Stimulated activated effector memory CD8-positive, alpha-beta T cell treated with anti-CD3 and anti-CD28 coated beads, Interleukin-12 subunit alpha, Interleukin-12 subunit beta, amount 100 ng/mL, for 72 hours (primary cell): ENCODE results near the gene NCAPH2.

Experiments used
- ATAC-seq: fragments of 150-1000 bp; cut with Tn5 transposase; 2 replicates; pipeline ENCODE4 v1.10.0; 2021
- DNase-seq, 2 donors: peaks; one replicate each; pipeline ENCODE4 v3.0.0; 2021 to 2022; ENCODE audit warnings: low spot score in 2 of 2
- H3K27ac Mint-ChIP-seq: one replicate; pipeline ENCODE4 v1.8.0; 2022; ENCODE audit warnings: mild to moderate bottlenecking, mixed read lengths
- H3K36me3 Mint-ChIP-seq: one replicate; pipeline ENCODE4 v1.8.0; 2022; ENCODE audit warnings: mild to moderate bottlenecking, mixed read lengths
- H3K4me1 Mint-ChIP-seq: one replicate; pipeline ENCODE4 v1.8.0; 2022; ENCODE audit warnings: mixed read lengths
- H3K4me3 Mint-ChIP-seq: one replicate; pipeline ENCODE4 v1.8.0; 2022; ENCODE audit warnings: mild to moderate bottlenecking, mixed read lengths
- H3K9me3 Mint-ChIP-seq: one replicate; pipeline ENCODE4 v1.8.0; 2022; ENCODE audit warnings: mixed read lengths

Gene NCAPH2

DNA sequence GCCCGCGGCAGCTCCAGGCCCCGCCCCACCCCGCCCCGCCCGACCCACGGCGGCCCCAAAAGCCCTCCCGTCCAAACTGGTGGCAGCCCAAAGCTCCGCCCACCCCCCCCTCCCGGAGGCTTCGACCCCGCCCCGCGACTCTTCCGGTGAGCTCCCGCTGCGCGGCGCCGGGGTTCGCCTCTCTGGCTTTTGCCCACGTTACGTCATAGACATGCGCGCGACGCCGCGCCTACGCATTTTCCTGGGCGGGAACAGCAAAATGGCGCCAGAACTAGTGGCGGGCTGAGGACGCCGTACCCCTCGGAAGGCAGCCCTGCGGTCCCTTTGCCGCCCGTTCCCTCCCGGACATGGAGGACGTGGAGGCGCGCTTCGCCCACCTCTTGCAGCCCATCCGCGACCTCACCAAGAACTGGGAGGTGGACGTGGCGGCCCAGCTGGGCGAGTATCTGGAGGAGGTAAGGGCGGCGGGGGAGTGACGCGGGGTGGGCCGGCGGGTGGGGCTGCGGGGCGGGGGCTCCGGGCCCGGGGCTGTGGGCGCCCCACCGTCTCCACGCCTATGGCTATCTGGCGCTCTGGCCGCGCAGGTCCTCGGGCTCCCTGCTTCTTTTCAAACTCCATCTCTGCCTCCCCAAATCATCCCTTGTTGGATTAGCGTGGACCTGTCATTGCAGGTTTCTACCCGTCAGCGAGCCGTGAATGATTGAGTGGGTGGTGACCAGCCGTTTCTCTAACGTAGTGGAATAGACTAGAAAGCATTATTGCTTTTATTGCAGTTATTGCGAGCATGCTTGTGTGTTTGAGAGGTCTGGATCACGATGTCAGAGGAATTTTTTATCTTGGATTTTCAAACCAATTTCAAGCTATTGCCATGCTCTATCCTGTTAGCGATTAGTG lies at the start of gene NCAPH2:
Gene NCAPH2, plus strand, starts transcription at position 234 of the 894 bp plus-strand sequence. Its CDS starts 114 bp downstream, at position 348.
- DNase-seq: peak; percentile 99
- Mint-ChIP-seq H3K9me3 (no peaks in the 10 kb centered on the region), H3K4me1 (peaks cover 27% of the 10 kb centered on the region), H3K4me3 (peak within 1 kb of the TSS; percentile 96), H3K36me3 (peaks cover 64% of the 10 kb centered on the region), H3K27ac (peak within 1 kb of the TSS; percentile 97)
- peak; percentile 75 for ATAC-seq

DNA sequence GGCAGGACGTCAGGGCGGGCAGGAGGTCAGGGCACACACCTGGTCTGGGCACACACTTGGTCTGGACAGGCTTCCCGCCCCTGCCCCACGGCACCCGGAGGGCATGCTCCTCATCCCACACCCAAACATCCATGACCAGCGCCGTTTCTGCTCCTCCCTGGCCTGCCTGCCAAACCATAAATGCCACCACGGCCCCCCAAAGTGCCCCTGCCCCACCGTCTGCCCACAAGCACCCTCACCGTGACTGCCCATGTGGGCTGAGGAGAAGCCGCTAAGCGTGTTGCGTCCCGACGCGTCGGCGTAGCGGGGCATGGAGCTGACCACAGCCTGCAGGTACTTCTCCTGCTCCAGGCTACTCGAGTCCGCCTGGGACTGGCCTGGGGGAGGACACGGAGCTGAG lies 49.0 kb upstream of the NCAPH2 start:
- no peak for ATAC-seq
- H3K27ac Mint-ChIP-seq: no peak overlapping the region
- no peak overlapping the region for H3K4me3 Mint-ChIP-seq
- H3K9me3 Mint-ChIP-seq: no peaks in the 10 kb centered on the region
- no peak for DNase-seq
- H3K4me1 Mint-ChIP-seq: peaks cover 24% of the 10 kb centered on the region
- peaks cover 74% of the 10 kb centered on the region for H3K36me3 Mint-ChIP-seq

GRCh38 chr22:50459496-50460140 lies 48.4 kb upstream of the NCAPH2 start:
- ATAC-seq (no peak), DNase-seq (no peak)
- no peak overlapping the region for H3K4me3 Mint-ChIP-seq
- H3K9me3 Mint-ChIP-seq: no peaks in the 10 kb centered on the region
- peaks cover 74% of the 10 kb centered on the region for H3K36me3 Mint-ChIP-seq
- H3K27ac Mint-ChIP-seq: no peak overlapping the region
- peaks cover 18% of the 10 kb centered on the region for H3K4me1 Mint-ChIP-seq

GRCh38 chr22:50460938-50461337 lies 47.1 kb upstream of the NCAPH2 start:
- peak overlapping the region; percentile 76 for H3K27ac Mint-ChIP-seq
- H3K4me3 Mint-ChIP-seq: no peak overlapping the region
- DNase-seq: no peak
- no peaks in the 10 kb centered on the region for H3K9me3 Mint-ChIP-seq
- no peak for ATAC-seq
- H3K4me1 Mint-ChIP-seq: peaks cover 16% of the 10 kb centered on the region
- H3K36me3 Mint-ChIP-seq: peaks cover 80% of the 10 kb centered on the region

DNA sequence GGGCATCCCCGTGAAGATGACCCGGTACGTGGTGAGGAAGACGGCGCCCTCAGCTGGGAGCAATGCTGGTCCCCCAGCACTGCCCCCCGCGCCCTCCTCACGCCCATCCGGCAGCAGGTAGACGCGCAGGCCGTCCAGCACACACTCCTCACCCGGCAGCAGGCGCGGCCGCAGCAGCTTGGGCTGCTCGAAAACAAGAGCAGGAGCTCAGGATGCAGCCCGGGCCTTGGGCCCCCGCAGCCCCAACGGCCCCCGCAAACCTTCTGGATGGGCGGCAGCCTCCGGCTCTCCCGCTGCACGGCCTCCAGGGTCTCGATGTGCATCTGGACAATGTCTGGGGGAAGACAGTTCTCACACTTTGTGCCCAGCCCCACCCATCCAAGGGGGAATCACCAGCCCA lies 46.5 kb upstream of the NCAPH2 start:
- H3K9me3 Mint-ChIP-seq: no peaks in the 10 kb centered on the region
- ATAC-seq (no peak), DNase-seq (no peak)
- no peak overlapping the region for H3K4me3 Mint-ChIP-seq
- peaks cover 22% of the 10 kb centered on the region for H3K4me1 Mint-ChIP-seq
- peaks cover 85% of the 10 kb centered on the region for H3K36me3 Mint-ChIP-seq
- H3K27ac Mint-ChIP-seq: peak overlapping the region; percentile 76

GRCh38 chr22:50461979-50462540 lies 46.0 kb upstream of the NCAPH2 start:
- Mint-ChIP-seq H3K4me1 (peaks cover 24% of the 10 kb centered on the region), H3K4me3 (no peak overlapping the region), H3K9me3 (no peaks in the 10 kb centered on the region), H3K27ac (no peak overlapping the region), H3K36me3 (peaks cover 85% of the 10 kb centered on the region)
- ATAC-seq: no peak
- no peak for DNase-seq

DNA sequence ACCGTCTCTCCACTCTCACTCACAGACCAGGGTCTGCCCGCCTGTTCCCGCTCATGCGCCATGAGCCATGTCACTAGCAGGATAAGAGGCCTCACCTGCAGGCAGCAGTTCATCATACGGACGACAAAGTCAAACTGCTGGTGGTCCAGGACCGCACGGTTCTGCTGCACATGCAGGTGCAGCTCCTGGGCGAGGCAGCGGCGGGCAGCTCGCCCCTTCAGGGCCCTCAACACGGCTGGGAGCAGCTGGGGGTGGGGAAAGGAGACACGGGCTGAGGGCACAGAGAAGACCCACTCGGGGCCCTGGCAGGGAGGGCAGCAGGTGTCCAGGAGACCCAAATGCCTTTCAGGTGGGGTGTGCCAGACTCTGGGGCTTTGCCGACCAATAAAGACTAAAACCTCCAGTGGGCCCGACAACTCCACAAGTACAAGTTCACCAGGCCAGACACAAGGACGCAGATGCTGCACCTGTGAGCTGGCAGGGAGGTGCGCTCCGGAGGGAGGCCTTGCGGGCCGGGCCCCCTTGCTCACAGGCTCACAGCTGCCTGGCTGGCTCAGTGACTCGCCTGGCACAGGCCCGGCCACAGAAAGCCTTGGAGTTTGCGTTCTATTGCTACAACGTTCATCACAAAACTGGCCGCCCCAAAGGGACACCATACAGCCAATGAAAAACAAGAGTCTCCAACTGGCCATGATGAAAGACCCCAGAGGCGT lies 44.7 kb upstream of the NCAPH2 start:
- DNase-seq (no peak), ATAC-seq (no peak)
- peaks cover 20% of the 10 kb centered on the region for H3K4me1 Mint-ChIP-seq
- no peak overlapping the region for H3K4me3 Mint-ChIP-seq
- H3K27ac Mint-ChIP-seq: peak overlapping the region; percentile 65
- H3K36me3 Mint-ChIP-seq: peaks cover 78% of the 10 kb centered on the region
- H3K9me3 Mint-ChIP-seq: no peaks in the 10 kb centered on the region

DNA sequence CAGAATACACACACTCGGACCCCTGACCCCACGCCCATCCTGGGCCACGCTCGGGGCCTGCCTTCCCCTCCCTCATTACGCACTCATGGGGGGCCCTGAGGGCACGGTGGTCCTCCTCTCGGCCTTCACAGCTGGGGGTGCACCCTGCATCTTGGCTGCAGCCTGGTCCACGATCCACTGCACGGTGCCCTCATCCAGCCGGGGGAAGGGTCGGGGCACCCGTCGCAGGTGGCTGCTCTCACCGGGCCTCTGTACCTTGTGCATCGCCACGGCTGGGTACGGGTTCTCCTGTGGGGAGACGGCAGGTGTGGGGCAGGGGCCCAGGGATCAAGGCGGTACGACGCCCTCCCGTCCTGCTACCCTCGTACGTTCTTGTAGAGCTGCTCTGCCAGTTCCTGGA lies 43.6 kb upstream of the NCAPH2 start:
- Mint-ChIP-seq H3K4me3 (no peak overlapping the region), H3K27ac (no peak overlapping the region), H3K36me3 (peaks cover 74% of the 10 kb centered on the region)

GRCh38 chr22:50465066-50465930 lies 42.7 kb upstream of the NCAPH2 start:
- peaks cover 72% of the 10 kb centered on the region for H3K36me3 Mint-ChIP-seq

More for the DNA sequence above, 43.6 kb upstream of the NCAPH2 start:
- Mint-ChIP-seq H3K9me3 (no peaks in the 10 kb centered on the region), H3K4me1 (peaks cover 26% of the 10 kb centered on the region)
- DNase-seq (no peak), ATAC-seq (no peak)

GRCh38 chr22:50467341-50467740 lies 40.7 kb upstream of the NCAPH2 start:
- Mint-ChIP-seq H3K4me3 (no peak overlapping the region), H3K4me1 (peaks cover 55% of the 10 kb centered on the region), H3K27ac (peak overlapping the region; percentile 88), H3K36me3 (peaks cover 62% of the 10 kb centered on the region), H3K9me3 (no peaks in the 10 kb centered on the region)
- DNase-seq (no peak), ATAC-seq (no peak)

More at GRCh38 chr22:50465066-50465930, 42.7 kb upstream of the NCAPH2 start:
- Mint-ChIP-seq H3K27ac (peak overlapping the region; percentile 88), H3K9me3 (no peaks in the 10 kb centered on the region), H3K4me3 (no peak overlapping the region), H3K4me1 (peaks cover 35% of the 10 kb centered on the region)
- ATAC-seq (no peak), DNase-seq (no peak)

DNA sequence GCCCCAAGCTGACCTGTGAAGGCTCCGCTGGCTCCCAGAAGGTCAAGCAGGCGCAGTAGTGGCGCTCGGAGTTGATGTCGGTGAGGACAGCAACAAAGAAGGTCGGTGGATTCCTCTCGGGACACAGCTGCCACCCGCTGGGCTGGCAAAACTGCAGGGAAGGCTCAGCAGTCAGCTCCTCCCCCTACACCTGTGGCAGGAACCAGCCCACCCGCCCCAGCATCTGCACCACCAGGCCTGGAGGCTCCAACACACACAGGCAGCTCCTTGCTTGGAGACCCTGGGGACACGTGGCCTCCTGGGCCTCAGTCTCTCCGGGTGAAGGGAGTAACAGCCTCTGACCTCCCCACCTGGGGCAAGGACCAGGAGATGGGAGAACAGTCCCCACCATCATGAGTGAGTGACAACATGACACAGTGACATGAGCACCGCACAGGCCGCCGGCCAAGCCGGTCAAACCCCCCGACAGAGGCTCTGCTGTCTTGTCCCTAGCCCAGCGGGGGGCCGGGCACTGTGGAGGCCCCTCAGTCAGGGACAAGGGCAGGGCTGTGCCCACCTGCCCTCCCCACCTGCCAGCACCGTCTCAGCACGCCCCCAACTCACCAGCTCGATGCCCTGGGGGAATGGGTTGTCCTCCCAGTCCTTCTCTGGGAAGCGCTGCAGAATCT lies 40.1 kb upstream of the NCAPH2 start:
- H3K4me1 Mint-ChIP-seq: peaks cover 61% of the 10 kb centered on the region
- no peaks in the 10 kb centered on the region for H3K9me3 Mint-ChIP-seq
- H3K4me3 Mint-ChIP-seq: peak overlapping the region; percentile 88
- no peak overlapping the region for H3K27ac Mint-ChIP-seq
- no peak for DNase-seq
- H3K36me3 Mint-ChIP-seq: peaks cover 58% of the 10 kb centered on the region
- no peak for ATAC-seq

GRCh38 chr22:50468626-50469025 lies 39.4 kb upstream of the NCAPH2 start:
- peak overlapping the region; percentile 88 for H3K4me3 Mint-ChIP-seq

DNA sequence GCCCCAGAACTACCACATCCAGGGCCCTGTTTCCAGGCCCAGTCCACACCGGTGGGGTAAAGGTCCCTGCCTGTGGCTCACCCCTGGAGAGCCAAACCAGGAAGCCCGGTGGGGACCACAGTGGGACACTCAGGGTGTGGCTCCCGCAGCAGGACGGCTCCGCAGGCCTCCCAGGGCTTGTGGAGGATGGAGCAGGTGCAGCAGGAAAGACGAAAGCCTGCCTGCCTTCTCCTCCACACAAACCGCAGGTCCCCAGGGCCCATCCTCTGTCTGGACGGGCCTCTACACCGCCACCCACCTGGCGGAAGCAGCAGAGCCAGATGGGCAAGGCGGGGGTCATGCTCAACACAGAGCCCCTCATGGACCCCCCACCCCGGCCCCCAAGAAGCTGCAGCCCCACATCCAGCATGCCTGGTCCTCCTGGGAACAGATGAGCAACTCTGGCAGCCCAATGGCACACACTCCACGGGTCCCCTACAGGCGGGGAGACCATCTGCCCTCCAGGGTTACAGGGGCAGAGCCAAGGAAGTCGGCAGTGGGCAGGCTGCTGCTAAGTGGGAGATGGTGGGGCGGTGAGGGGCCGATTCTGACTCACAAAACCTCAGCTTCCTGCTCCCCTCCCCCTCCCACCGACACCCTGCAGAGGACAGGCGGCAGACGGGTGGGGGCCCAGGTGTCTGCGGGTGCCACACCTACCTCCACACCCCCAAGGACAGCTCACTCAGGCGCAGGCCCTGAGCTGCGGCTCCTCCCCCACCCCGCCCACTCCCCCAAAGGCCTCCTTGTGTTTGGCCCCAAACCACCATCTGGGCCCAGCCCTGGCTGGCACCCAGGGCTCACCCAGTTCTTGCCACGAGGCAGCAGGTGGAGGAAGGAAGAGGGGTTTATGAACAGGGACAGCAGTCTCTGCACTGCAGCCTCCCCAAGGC lies 38.4 kb upstream of the NCAPH2 start:
- H3K27ac Mint-ChIP-seq: peak overlapping the region; percentile 93
- H3K4me1 Mint-ChIP-seq: peaks cover 74% of the 10 kb centered on the region
- H3K4me3 Mint-ChIP-seq: peak overlapping the region; percentile 88
- H3K9me3 Mint-ChIP-seq: no peaks in the 10 kb centered on the region
- DNase-seq (peak; percentile 84 to 97), ATAC-seq (peak; percentile 88)
- H3K36me3 Mint-ChIP-seq: peaks cover 49% of the 10 kb centered on the region

More at GRCh38 chr22:50468626-50469025, 39.4 kb upstream of the NCAPH2 start:
- ATAC-seq (no peak), DNase-seq (no peak)
- Mint-ChIP-seq H3K27ac (peak overlapping the region; percentile 93), H3K36me3 (peaks cover 51% of the 10 kb centered on the region), H3K4me1 (peaks cover 68% of the 10 kb centered on the region), H3K9me3 (no peaks in the 10 kb centered on the region)
